BLaER1 treated with 17β-estradiol and CSF1 and Interleukin-3, amounts not matched to agents 10 nM and 100 nM (cell line): ENCODE measurements around the gene QPRT.
"Not testable (repeated sequence)": the region's sequence is repeated elsewhere in the genome, so short reads cannot be mapped to it uniquely, and the experiment has no call there.

Experiments used
- H3K27ac ChIP-seq, 11 experiments: shearing (Covaris generic); formaldehyde crosslinking; 2 replicates each; pipeline ENCODE4 v1.8.1; 2022
- H3K27me3 ChIP-seq, 11 experiments: shearing (Covaris generic); formaldehyde crosslinking; 2 replicates each; pipeline ENCODE4 v1.8.1; 2022
- H3K36me3 ChIP-seq, 11 experiments: shearing (Covaris generic); formaldehyde crosslinking; 2 replicates each; pipeline ENCODE4 v1.8.1; 2022
- H3K4me1 ChIP-seq, 10 experiments: shearing (Covaris generic); formaldehyde crosslinking; 2 replicates each; pipeline ENCODE4 v1.8.1; 2022
- H3K4me2 ChIP-seq, 11 experiments: shearing (Covaris generic); formaldehyde crosslinking; 2 replicates each; pipeline ENCODE4 v1.8.1; 2022
- H3K4me3 ChIP-seq, 10 experiments: shearing (Covaris generic); formaldehyde crosslinking; 2 replicates each; pipeline ENCODE4 v1.8.1; 2022
- H3K9ac ChIP-seq, 11 experiments: shearing (Covaris generic); formaldehyde crosslinking; 2 replicates each; pipeline ENCODE4 v1.8.1; 2022
- H3K9me3 ChIP-seq, 11 experiments: shearing (Covaris generic); formaldehyde crosslinking; replicated peaks in 1 of 11; 2 replicates each; pipeline ENCODE4 v1.8.1; 2022
- H4K20me1 ChIP-seq, 11 experiments: shearing (Covaris generic); formaldehyde crosslinking; 2 replicates each; pipeline ENCODE4 v1.8.1; 2022
- Cebpa-rat ChIP-seq, 11 experiments: shearing (Covaris generic); IDR thresholded peaks; 2 replicates each; pipeline ENCODE4 v1.8.1; 2022

The QPRT gene

GRCh38 chr16:29665294-29666077, 13.5 kb upstream of the QPRT start:
- Histone ChIP-seq H3K4me2 (peak overlapping the region; percentile 96 to 100 (median 99)), H3K27ac (peak overlapping the region; percentile 7 to 96 (median 91); a peak in 21 of 22 replicates), H3K27me3 (no peaks in the 10 kb centered on the region), H4K20me1 (peaks cover 25 to 72% (median 60%) of the 10 kb centered on the region in 11 experiments; a peak in 18 of 22 replicates), H3K9me3 (no peaks in the 10 kb centered on the region), H3K4me3 (peak overlapping the region; percentile 65 to 92 (median 87)), H3K4me1 (peaks cover 62 to 93% (median 79%) of the 10 kb centered on the region in 10 experiments), H3K9ac (peak overlapping the region; percentile 81 to 93 (median 86)), H3K36me3 (peaks cover 0 to 50% (median 26%) of the 10 kb centered on the region in 11 experiments; a peak in 19 of 22 replicates)
- TF ChIP-seq Cebpa-rat (IDR thresholded peaks at IDR 0.05) = no peak

GRCh38 chr16:29667322-29667610, 11.7 kb upstream of the QPRT start:
- not testable (repeated sequence) for H3K27me3 ChIP-seq, H3K9me3 ChIP-seq
- H4K20me1 ChIP-seq = peaks cover 25 to 90% (median 74%) of the 10 kb centered on the region in 11 experiments; a peak in 18 of 22 replicates
- H3K4me1 ChIP-seq = peaks cover 56 to 94% (median 77%) of the 10 kb centered on the region in 10 experiments
- H3K4me3 ChIP-seq = peak overlapping the region in 9 of 10 experiments; percentile 65 to 92 (median 88); a peak in 16 of 20 replicates
- peak overlapping the region in 9 of 11 experiments; percentile 81 to 93 (median 88); a peak in 17 of 22 replicates for H3K9ac ChIP-seq
- H3K27ac ChIP-seq = peak overlapping the region in 9 of 11 experiments; percentile 80 to 96 (median 92); a peak in 17 of 22 replicates
- H3K36me3 ChIP-seq = peaks cover 0 to 67% (median 34%) of the 10 kb centered on the region in 11 experiments; a peak in 20 of 22 replicates
- peak overlapping the region; percentile 96 to 100 (median 99) for H3K4me2 ChIP-seq

- peaks cover 0 to 67% (median 34%) of the 10 kb centered on the region in 11 experiments; a peak in 20 of 22 replicates for H3K36me3 ChIP-seq
- peaks cover 51 to 94% (median 77%) of the 10 kb centered on the region in 10 experiments for H3K4me1 ChIP-seq
- TF ChIP-seq Cebpa-rat (IDR thresholded peaks at IDR 0.05) = no peak
- H3K9ac ChIP-seq = peak overlapping the region in 6 of 11 experiments; percentile 81 to 93 (median 86); a peak in 7 of 22 replicates
- H3K27me3 ChIP-seq = no peaks in the 10 kb centered on the region
- H3K4me2 ChIP-seq = peak overlapping the region; percentile 96 to 100 (median 99)
- H3K9me3 ChIP-seq = no peaks in the 10 kb centered on the region
- H4K20me1 ChIP-seq = peaks cover 25 to 92% (median 75%) of the 10 kb centered on the region in 11 experiments; a peak in 18 of 22 replicates
- H3K27ac ChIP-seq = peak overlapping the region in 5 of 11 experiments; percentile 91 to 96 (median 92); a peak in 7 of 22 replicates
- H3K4me3 ChIP-seq = peak overlapping the region in 4 of 10 experiments; percentile 65 to 91 (median 87); a peak in 3 of 20 replicates
Observed at GRCh38 chr16:29667755-29668154, 11.2 kb upstream of the QPRT start.

- Histone ChIP-seq H4K20me1 (peaks cover 25 to 96% (median 75%) of the 10 kb centered on the region in 11 experiments; a peak in 18 of 22 replicates), H3K27me3 (no peaks in the 10 kb centered on the region), H3K27ac (no peak overlapping the region), H3K4me1 (peaks cover 53 to 94% (median 82%) of the 10 kb centered on the region in 10 experiments), H3K4me2 (peak overlapping the region in 9 of 11 experiments; percentile 96 to 100 (median 99); a peak in 16 of 22 replicates), H3K9me3 (no peaks in the 10 kb centered on the region), H3K36me3 (peaks cover 0 to 67% (median 34%) of the 10 kb centered on the region in 11 experiments; a peak in 20 of 22 replicates), H3K4me3 (no peak overlapping the region), H3K9ac (no peak overlapping the region)
- TF ChIP-seq Cebpa-rat (IDR thresholded peaks at IDR 0.05) = no peak
Observed at GRCh38 chr16:29668267-29668666, 10.7 kb upstream of the QPRT start.

- Histone ChIP-seq H3K4me1 (peaks cover 49 to 99% (median 93%) of the 10 kb centered on the region in 10 experiments), H3K4me3 (no peak overlapping the region)
Observed at GRCh38 chr16:29673501-29673900, 5.5 kb upstream of the QPRT start.

GRCh38 chr16:29674188-29674587, 4.8 kb upstream of the QPRT start:
- Histone ChIP-seq H3K4me1 (peaks cover 56 to 100% (median 95%) of the 10 kb centered on the region in 10 experiments), H3K9ac (peak overlapping the region in 8 of 11 experiments; percentile 25 to 66 (median 49); a peak in 13 of 22 replicates), H3K9me3 (no peaks in the 10 kb centered on the region), H3K27me3 (no peaks in the 10 kb centered on the region), H4K20me1 (peaks cover 0 to 63% (median 22%) of the 10 kb centered on the region in 11 experiments; a peak in 15 of 22 replicates), H3K4me3 (no peak overlapping the region), H3K27ac (peak overlapping the region in 9 of 11 experiments; percentile 10 to 73 (median 63); a peak in 16 of 22 replicates), H3K36me3 (peaks cover 0 to 29% (median 14%) of the 10 kb centered on the region in 11 experiments; a peak in 17 of 22 replicates), H3K4me2 (peak overlapping the region; percentile 42 to 95 (median 66))
- no peak for TF ChIP-seq Cebpa-rat (IDR thresholded peaks at IDR 0.05)

More at GRCh38 chr16:29673501-29673900, 5.5 kb upstream of the QPRT start:
- Histone ChIP-seq H3K9ac (peak overlapping the region in 7 of 11 experiments; percentile 39 to 66 (median 52); a peak in 8 of 22 replicates), H3K4me2 (peak overlapping the region; percentile 42 to 95 (median 66)), H3K9me3 (no peaks in the 10 kb centered on the region), H3K27ac (peak overlapping the region in 8 of 11 experiments; percentile 51 to 73 (median 65); a peak in 15 of 22 replicates), H4K20me1 (peaks cover 2 to 70% (median 28%) of the 10 kb centered on the region in 11 experiments; a peak in 18 of 22 replicates), H3K36me3 (peaks cover 0 to 36% (median 20%) of the 10 kb centered on the region in 11 experiments; a peak in 18 of 22 replicates), H3K27me3 (no peaks in the 10 kb centered on the region)
- TF ChIP-seq Cebpa-rat (IDR thresholded peaks at IDR 0.05) = no peak

- H3K27ac ChIP-seq = peak overlapping the region in 6 of 11 experiments; percentile 17 to 88 (median 86); a peak in 8 of 22 replicates
- no peaks in the 10 kb centered on the region for H3K27me3 ChIP-seq
- peaks cover 0 to 45% (median 11%) of the 10 kb centered on the region in 11 experiments; a peak in 14 of 22 replicates for H4K20me1 ChIP-seq
- no peak for TF ChIP-seq Cebpa-rat (IDR thresholded peaks at IDR 0.05)
- H3K9me3 ChIP-seq = no peaks in the 10 kb centered on the region
- H3K36me3 ChIP-seq = peaks cover 0 to 17% (median 8%) of the 10 kb centered on the region in 11 experiments; a peak in 14 of 22 replicates
- no peak overlapping the region for H3K4me3 ChIP-seq
- H3K9ac ChIP-seq = peak overlapping the region in 4 of 11 experiments; percentile 3 to 64 (median 8); a peak in 4 of 22 replicates
- H3K4me2 ChIP-seq = peak overlapping the region; percentile 24 to 97 (median 82); a peak in 19 of 22 replicates
- H3K4me1 ChIP-seq = peaks cover 73 to 100% (median 98%) of the 10 kb centered on the region in 10 experiments
Observed at GRCh38 chr16:29675811-29676643, 3.0 kb upstream of the QPRT start.
